Measurements from ENCODE around the gene ROM1.

Gene ROM1

GRCh38 chr11:62603776-62604299 is 9.2 kb upstream of the ROM1 start:
- Histone ChIP-seq H3K4me2 (ENCODE audit: low read length) (no peak overlapping the region), H4K20me1 (ENCODE audit: insufficient read depth, low read length) (no peaks in the 10 kb centered on the region)

GRCh38 chr11:62604460-62605120 is 8.5 kb upstream of the ROM1 start:
- Histone ChIP-seq H3K4me3 (ENCODE audit: low read length) (no peak overlapping the region), H3K9ac (ENCODE audit: low read length) (no peak overlapping the region), H3K4me1 (ENCODE audit: low read length) (peaks cover 12% of the 10 kb centered on the region), H3K79me2 (ENCODE audit: low read length) (peaks cover 20% of the 10 kb centered on the region), H3K4me2 (ENCODE audit: low read length) (no peak overlapping the region), H4K20me1 (ENCODE audit: insufficient read depth, low read length) (no peaks in the 10 kb centered on the region), H3K27me3 (ENCODE audit: low read depth, low read length) (no peaks in the 10 kb centered on the region), H3K27ac (ENCODE audit: low read length) (no peak overlapping the region), H3K36me3 (replicated peaks; ENCODE audit: low read depth, low read length) (peaks cover 26% of the 10 kb centered on the region), H2AFZ (ENCODE audit: low read depth, low read length) (no peak overlapping the region), H3K9me3 (ENCODE audit: insufficient read depth, low read length) (no peaks in the 10 kb centered on the region)
- TF ChIP-seq EZH2phosphoT487 (IDR thresholded peaks at IDR 0.05; ENCODE audit: low read depth) (no peak), CTCF (IDR thresholded peaks at IDR 0.05; ENCODE audit: low read depth, low read length) (no peak)

More at GRCh38 chr11:62603776-62604299, 9.2 kb upstream of the ROM1 start:
- Histone ChIP-seq H3K9ac (ENCODE audit: low read length) (no peak overlapping the region), H3K27me3 (ENCODE audit: low read depth, low read length) (no peaks in the 10 kb centered on the region), H3K4me1 (ENCODE audit: low read length) (peaks cover 20% of the 10 kb centered on the region), H3K36me3 (replicated peaks; ENCODE audit: low read depth, low read length) (peaks cover 30% of the 10 kb centered on the region), H3K9me3 (ENCODE audit: insufficient read depth, low read length) (no peaks in the 10 kb centered on the region), H3K79me2 (ENCODE audit: low read length) (peaks cover 28% of the 10 kb centered on the region), H3K4me3 (ENCODE audit: low read length) (no peak overlapping the region), H3K27ac (ENCODE audit: low read length) (no peak overlapping the region), H2AFZ (ENCODE audit: low read depth, low read length) (no peak overlapping the region)
- TF ChIP-seq CTCF (IDR thresholded peaks at IDR 0.05; ENCODE audit: low read depth, low read length) (no peak), EZH2phosphoT487 (IDR thresholded peaks at IDR 0.05; ENCODE audit: low read depth) (no peak)

GRCh38 chr11:62605467-62605866 is 7.6 kb upstream of the ROM1 start:
- Histone ChIP-seq H2AFZ (ENCODE audit: low read depth, low read length) (no peak overlapping the region), H3K4me3 (ENCODE audit: low read length) (no peak overlapping the region), H4K20me1 (ENCODE audit: insufficient read depth, low read length) (no peaks in the 10 kb centered on the region), H3K9ac (ENCODE audit: low read length) (no peak overlapping the region), H3K9me3 (ENCODE audit: insufficient read depth, low read length) (no peaks in the 10 kb centered on the region), H3K36me3 (replicated peaks; ENCODE audit: low read depth, low read length) (peaks cover 24% of the 10 kb centered on the region), H3K27me3 (ENCODE audit: low read depth, low read length) (no peaks in the 10 kb centered on the region), H3K4me1 (ENCODE audit: low read length) (peaks cover 4% of the 10 kb centered on the region), H3K27ac (ENCODE audit: low read length) (no peak overlapping the region), H3K79me2 (ENCODE audit: low read length) (peaks cover 13% of the 10 kb centered on the region), H3K4me2 (ENCODE audit: low read length) (no peak overlapping the region)
- TF ChIP-seq CTCF (IDR thresholded peaks at IDR 0.05; ENCODE audit: low read depth, low read length) (no peak), EZH2phosphoT487 (IDR thresholded peaks at IDR 0.05; ENCODE audit: low read depth) (no peak)

- no peak overlapping the region for H3K4me3 ChIP-seq (ENCODE audit: low read length)
- peaks cover 13% of the 10 kb centered on the region for H3K79me2 ChIP-seq (ENCODE audit: low read length)
- no peak overlapping the region for H3K9ac ChIP-seq (ENCODE audit: low read length)
- H4K20me1 ChIP-seq (ENCODE audit: insufficient read depth, low read length): no peaks in the 10 kb centered on the region
- H3K4me1 ChIP-seq (ENCODE audit: low read length): peaks cover 6% of the 10 kb centered on the region
- H3K27ac ChIP-seq (ENCODE audit: low read length): no peak overlapping the region
- peaks cover 27% of the 10 kb centered on the region for H3K36me3 ChIP-seq (replicated peaks; ENCODE audit: low read depth, low read length)
- H3K9me3 ChIP-seq (ENCODE audit: insufficient read depth, low read length): no peaks in the 10 kb centered on the region
- H3K4me2 ChIP-seq (ENCODE audit: low read length): no peak overlapping the region
- H2AFZ ChIP-seq (ENCODE audit: low read depth, low read length): no peak overlapping the region
- no peak for TF ChIP-seq CTCF (IDR thresholded peaks at IDR 0.05; ENCODE audit: low read depth, low read length)
- no peak for TF ChIP-seq EZH2phosphoT487 (IDR thresholded peaks at IDR 0.05; ENCODE audit: low read depth)
- H3K27me3 ChIP-seq (ENCODE audit: low read depth, low read length): no peaks in the 10 kb centered on the region
These were observed 7.2 kb upstream of the ROM1 start for GRCh38 chr11:62605902-62606301.

Measured in OCI-LY3 (cell line).